ENCODE data around the gene RNF19B.

The RNF19B gene

GRCh38 chr1:32966900-32967299, 2.3 kb upstream of the RNF19B start:
- no peak for DNase-seq (ENCODE audit: low read depth in 3 of 3)

- DNase-seq (ENCODE audit: low read depth in 3 of 3): no peak
These were observed 690 bp upstream of the RNF19B start for GRCh38 chr1:32965251-32965747.

GRCh38 chr1:32963746-32964460, 706 bp downstream of the RNF19B start:
- DNase-seq (ENCODE audit: low read depth in 3 of 3): peak in 2 of 3 donors; percentile 29 to 57

GRCh38 chr1:32962248-32962896, 2.2 kb downstream of the RNF19B start:
- no peak for DNase-seq (ENCODE audit: low read depth in 3 of 3)

- no peak for DNase-seq (ENCODE audit: low read depth in 3 of 3)
These were observed 3.7 kb downstream of the RNF19B start for GRCh38 chr1:32960819-32961355.

GRCh38 chr1:32960342-32960741, 4.3 kb downstream of the RNF19B start:
- DNase-seq (ENCODE audit: low read depth in 3 of 3): no peak

GRCh38 chr1:32958827-32959226, 5.8 kb downstream of the RNF19B start:
- DNase-seq (ENCODE audit: low read depth in 3 of 3): no peak

GRCh38 chr1:32957017-32957416, 7.6 kb downstream of the RNF19B start:
- no peak for DNase-seq (ENCODE audit: low read depth in 3 of 3)

GRCh38 chr1:32954168-32954567, 10.4 kb downstream of the RNF19B start:
- DNase-seq (ENCODE audit: low read depth in 3 of 3): no peak

GRCh38 chr1:32953495-32953894, 11.1 kb downstream of the RNF19B start:
- no peak for DNase-seq (ENCODE audit: low read depth in 3 of 3)

- DNase-seq (ENCODE audit: low read depth in 3 of 3): no peak
These were observed 15.1 kb downstream of the RNF19B start for GRCh38 chr1:32949519-32949918.

GRCh38 chr1:32948905-32949304, 15.7 kb downstream of the RNF19B start:
- no peak for DNase-seq (ENCODE audit: low read depth in 3 of 3)

GRCh38 chr1:32948390-32948722, 16.3 kb downstream of the RNF19B start:
- no peak for DNase-seq (ENCODE audit: low read depth in 3 of 3)

GRCh38 chr1:32947669-32948389, 16.8 kb downstream of the RNF19B start:
- no peak for DNase-seq (ENCODE audit: low read depth in 3 of 3)

GRCh38 chr1:32946413-32946812, 18.2 kb downstream of the RNF19B start:
- no peak for DNase-seq (ENCODE audit: low read depth in 3 of 3)

GRCh38 chr1:32944180-32944579, 20.4 kb downstream of the RNF19B start:
- no peak for DNase-seq (ENCODE audit: low read depth in 3 of 3)

GRCh38 chr1:32939655-32940371, 24.8 kb downstream of the RNF19B start:
- DNase-seq (ENCODE audit: low read depth in 3 of 3): peak in 1 of 3 donors; percentile 5

GRCh38 chr1:32937061-32937460, 27.5 kb downstream of the RNF19B start:
- no peak for DNase-seq (ENCODE audit: low read depth in 3 of 3)

- no peak for DNase-seq (ENCODE audit: low read depth in 3 of 3)
These were observed 30.1 kb downstream of the RNF19B start for GRCh38 chr1:32934535-32934934.

- no peak for DNase-seq (ENCODE audit: low read depth in 3 of 3)
These were observed 30.8 kb downstream of the RNF19B start for GRCh38 chr1:32933742-32934322.

GRCh38 chr1:32931760-32932159, 32.8 kb downstream of the RNF19B start:
- DNase-seq (ENCODE audit: low read depth in 3 of 3): no peak
